OCI-LY1 (cell line): ENCODE results near the gene FRG1.
A peak's percentile ranks its signal among the peaks of the same experiment; 100 is the strongest.
"Not testable (repeated sequence)": the region's sequence is repeated elsewhere in the genome, so short reads cannot be mapped to it uniquely, and the experiment has no call there.

ENCODE experiments used
- CTCF ChIP-seq: fragments of 200-600 bp; sonication (generic), shearing (Covaris generic); IDR thresholded peaks from 2 replicates; pipeline ENCODE4 v1.5.1; 2017; ENCODE audit warnings: mild to moderate bottlenecking, antibody characterized with exemption, low read length, moderate library complexity, mixed read lengths
- EZH2 ChIP-seq: fragments of 200-600 bp; sonication (generic), shearing (Covaris generic); IDR thresholded peaks from 2 replicates; pipeline ENCODE4 v1.8.0; 2017; ENCODE audit warnings: borderline replicate concordance, mixed run types, mild to moderate bottlenecking, antibody characterized with exemption, low read length, moderate library complexity, mixed read lengths

- TF ChIP-seq CTCF, result peak; percentile 61; the same call in 1 of the 2 replicates
- TF ChIP-seq EZH2, result not testable (repeated sequence)
These were observed 36.1 kb upstream of the FRG1 start for GRCh38 chr4:189904420-189905027.
